GM21723 (cell line): ENCODE results near the gene BEST3.
"Not testable (repeated sequence)": the region's sequence is repeated elsewhere in the genome, so short reads cannot be mapped to it uniquely, and the experiment has no call there.

ENCODE experiments used
- ATAC-seq: cut with Tn5 transposase; IDR thresholded peaks from one replicate; pipeline ENCODE4 v1.9.1; 2021; ENCODE audit warnings: mild to moderate bottlenecking, moderate library complexity; ENCODE audit not compliant: unreplicated experiment

Gene BEST3

DNA sequence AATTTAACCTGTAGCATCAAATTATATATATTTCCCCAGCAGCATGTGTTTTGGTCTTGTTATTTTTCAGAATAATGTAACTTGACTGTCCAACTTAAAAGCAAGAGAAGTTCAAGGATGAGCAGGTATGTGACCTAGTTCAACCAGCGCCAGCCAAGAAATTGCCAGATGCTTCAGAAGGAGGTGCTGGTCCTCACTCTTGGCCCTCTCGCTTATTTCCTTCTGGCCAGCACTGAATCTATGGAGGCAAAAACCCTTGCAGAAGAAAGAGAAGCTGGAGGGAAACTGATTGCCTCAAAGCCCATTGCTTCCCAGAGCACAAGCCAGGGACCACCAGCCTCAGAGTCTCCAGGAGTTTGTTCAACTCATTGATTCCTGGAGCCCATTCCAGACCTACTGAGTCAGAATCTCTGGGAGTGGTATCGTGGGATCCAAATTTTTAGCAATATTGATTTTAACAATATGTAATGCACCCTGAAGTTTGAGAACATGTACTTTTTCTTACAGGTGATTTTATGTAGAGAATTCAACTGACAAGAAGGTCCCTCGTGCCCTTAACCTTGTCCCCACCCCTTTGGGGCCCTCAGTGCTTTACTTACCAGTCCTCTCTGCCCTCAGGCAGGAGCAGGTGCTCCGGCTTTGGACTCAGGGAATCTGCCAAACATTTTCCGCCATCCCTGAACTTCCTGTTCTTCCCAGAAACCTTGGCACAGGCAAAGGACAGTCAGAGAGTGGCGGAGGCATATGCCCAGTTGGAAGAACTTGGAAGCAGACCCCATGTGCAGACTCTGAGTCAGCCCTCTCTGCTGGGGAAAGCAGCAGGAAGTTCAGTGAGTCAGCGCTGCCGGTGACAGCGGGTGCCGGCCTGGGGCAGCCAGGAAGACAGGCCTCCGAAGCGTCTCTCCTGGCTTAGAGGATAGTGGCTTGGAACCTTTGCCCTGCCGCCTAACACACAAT is 10.4 kb downstream of the BEST3 start:
- no peak for ATAC-seq

DNA sequence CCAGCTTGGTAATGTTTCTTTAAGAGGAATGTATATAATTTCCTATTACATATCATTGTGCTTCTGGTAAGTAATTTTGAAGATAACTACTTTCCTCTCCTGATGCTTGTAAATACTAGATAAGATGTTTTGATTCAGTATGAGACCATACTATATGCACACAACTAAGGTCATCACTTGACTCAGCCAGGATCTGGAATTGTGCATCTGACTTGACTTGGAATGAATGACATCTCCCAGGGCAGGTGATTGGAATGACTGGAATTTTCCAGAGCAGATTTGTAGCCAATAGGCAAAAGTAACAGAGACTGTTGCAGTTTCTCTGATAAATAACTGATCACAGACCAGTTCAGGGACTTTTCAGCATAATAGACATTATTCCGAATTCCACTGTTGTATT is 11.1 kb downstream of the BEST3 start:
- no peak for ATAC-seq

DNA sequence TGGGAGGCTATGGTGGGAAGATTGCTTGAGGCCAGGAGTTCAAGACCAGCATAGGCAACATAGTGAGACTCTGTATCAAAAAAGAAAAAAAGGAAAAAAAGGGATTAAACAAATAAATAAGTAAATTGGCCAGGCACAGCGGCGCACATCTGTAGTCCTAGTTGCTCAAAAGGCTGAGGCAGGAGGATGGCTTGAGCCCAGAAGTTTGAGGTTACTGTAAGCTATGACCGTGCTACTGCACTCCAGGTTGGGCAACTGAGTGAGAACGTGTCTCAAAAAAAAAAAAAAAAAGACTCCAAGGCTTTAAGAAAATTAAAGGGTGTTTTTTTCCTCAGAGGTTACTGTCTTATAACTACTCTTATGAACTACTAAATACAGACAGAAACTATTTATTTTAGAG is 11.7 kb downstream of the BEST3 start:
- no peak for ATAC-seq

DNA sequence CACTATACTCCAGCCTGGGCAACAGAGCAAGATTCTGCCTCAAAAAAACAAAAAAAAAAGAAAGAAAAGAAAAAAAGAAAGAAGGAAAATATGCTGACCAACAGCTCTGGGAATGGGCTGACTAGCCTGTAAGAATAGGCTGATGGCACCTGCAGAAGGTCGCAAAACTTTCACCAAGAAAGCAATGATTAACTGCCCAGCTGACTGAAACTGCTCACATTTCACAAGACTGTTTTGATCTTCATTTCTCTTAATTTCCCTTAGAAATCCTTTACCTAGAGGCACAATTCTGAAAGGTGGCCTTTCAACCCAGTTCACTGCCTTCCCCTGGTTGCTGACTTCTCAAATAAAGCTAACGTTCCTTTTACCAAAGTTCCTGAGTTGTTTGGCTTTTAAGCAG is 12.4 kb downstream of the BEST3 start:
- ATAC-seq: no peak

DNA sequence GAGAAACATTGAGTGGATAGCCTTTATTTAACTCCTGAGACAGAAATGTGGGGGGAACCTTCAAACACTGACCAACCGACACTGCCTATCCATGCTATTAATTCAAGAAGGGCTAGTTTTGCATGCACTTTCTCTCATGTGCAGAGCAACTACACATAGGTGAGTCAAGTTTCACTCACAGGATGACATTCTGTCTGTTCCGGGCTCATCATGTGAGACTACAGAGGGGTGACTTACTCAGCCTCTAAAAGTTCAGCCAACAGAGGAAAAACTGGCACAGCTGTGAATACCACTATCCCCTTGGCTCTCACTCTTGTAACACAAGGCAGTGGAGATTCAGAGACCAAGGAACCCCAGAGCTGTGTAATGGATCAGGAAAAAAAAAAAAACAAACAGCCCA is 13.3 kb downstream of the BEST3 start:
- ATAC-seq: no peak

DNA sequence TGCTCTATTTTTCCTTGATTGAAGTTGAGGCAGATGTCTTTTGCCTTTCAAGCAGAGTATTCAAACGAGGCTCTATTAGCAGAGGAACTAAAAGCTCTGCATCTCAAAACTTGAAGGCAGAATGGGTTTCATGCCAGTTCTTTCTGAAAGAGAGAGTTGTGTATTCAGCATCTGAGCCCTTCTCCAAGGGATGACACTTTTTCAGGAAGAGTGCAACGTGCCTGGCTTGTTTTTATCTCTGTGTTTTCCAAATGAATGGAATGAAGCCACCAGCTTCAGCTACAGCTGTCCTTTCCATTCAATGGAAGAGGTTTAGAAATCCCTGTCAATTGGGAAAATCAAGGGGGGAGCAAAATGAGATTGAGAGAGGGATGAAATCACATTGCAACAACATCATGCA is 14.6 kb downstream of the BEST3 start:
- no peak for ATAC-seq

DNA sequence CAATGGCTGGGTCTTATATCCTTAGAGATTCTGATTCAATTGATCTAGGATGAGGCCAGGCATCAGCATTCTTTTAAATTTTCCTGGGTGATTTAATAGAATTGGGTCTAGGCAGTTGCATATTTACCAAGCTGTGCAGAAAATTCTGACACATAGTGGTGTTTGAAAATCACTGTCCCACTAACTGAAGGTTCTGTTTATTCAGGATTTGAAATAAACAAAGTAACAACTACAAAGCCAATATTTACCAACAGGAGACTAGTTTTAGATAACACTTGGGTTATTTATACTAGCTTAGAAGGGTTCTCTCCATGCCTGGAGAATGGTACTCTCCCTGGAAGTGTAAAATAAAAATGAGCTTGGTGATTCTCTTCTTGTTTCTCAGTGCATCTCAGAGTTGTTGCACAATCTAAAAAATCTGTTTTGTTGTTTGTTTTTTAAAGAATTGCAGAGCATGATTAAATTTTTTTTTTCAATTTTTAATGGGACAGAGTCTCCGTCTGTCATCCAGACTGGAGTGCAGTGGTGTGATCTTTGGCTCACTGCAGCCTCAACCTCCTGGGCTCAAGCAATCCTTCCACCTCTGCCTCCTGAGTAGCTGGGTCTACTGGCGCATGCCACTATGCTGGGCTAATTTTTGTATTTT is 16.9 kb downstream of the BEST3 start:
- no peak for ATAC-seq

DNA sequence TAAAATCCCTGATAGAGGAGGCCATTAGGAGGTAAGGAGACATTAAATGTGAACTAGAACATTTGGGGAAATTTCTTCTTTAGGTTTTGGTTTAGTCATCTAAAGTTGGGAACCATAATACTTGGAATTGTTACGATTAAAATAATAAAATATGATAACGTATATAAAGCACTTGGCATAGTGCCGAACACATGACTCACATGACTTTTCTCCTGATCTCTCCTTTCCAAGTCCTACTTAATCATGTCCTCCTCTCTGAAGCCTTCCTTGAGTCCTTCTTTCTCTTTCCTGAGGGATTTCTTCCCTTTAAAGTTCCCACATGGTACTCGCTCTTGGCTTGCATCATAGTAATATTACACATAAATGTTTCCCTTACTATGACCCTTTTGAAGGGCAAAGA is 20.0 kb downstream of the BEST3 start:
- ATAC-seq: no peak

DNA sequence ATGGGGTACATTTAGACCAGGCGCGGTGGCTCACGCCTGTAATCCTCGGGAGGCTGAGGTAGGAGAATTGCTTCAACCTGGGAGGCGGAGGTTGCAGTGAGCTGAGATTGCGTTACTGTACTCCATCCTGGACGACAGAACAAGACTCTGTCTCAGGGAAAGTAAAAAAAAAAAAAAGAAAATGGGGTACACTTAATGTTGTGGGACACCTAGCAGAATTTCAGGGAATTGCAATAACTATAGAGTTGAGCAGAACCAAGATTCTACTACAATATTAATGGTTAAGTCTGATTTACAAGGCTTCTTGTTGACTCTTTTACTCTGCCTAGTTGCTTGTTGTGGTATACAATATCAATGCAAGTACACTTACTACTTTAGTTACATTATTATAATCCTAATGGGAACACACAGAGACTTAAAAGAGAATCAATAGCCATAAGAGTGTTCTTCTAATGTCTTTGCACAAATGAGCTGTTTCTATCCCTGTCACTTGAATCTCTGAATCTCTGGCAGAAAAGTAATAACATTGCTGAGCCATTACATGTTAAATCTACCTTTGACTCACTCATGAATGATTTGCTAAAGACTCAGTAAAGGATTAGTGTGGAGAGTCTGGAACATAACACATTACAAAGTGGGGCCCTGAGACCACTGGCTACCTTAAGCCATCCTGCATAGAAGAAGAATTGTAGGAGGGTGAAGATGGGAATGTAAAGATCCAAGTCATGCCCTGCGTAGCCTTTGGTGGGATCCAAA is 22.7 kb downstream of the BEST3 start:
- no peak for ATAC-seq

DNA sequence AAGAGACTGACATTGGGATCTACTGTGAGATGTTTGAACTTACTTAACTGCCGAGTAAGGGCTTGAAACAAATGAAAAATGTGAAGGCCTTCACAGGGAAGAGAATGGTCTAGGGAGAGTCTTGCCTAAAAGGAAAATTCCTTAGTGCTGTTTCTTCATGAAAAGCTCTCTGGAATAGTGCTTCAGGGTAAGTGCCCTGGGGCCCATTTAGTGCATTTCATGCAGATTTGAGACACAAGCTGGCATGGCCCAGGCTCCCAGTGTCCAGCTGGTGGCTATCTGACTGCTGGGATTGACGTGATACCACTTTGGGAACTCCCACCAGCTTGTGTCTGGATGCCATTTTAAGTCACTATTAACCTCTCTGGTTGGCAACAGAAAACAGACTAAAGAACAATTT is 26.9 kb downstream of the BEST3 start:
- ATAC-seq: no peak

DNA sequence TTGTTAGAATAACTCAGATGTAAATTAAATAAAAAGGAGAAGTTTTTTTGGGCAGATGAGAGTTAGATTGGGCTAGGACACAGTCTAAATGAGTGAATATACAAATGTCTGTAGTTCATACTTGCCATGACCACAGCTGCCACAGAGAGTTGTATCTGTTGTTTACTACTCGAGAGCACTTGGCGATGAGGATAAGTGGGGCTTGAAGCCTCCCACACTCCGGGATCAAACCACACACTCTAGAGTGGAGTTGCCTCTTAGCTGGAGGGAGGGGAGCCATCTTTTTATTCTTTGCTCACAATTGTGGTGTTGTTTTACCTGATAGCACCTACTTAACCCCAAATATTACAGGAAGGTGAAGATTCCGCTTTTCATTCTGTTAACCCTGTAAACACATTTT is 27.5 kb downstream of the BEST3 start:
- no peak for ATAC-seq

DNA sequence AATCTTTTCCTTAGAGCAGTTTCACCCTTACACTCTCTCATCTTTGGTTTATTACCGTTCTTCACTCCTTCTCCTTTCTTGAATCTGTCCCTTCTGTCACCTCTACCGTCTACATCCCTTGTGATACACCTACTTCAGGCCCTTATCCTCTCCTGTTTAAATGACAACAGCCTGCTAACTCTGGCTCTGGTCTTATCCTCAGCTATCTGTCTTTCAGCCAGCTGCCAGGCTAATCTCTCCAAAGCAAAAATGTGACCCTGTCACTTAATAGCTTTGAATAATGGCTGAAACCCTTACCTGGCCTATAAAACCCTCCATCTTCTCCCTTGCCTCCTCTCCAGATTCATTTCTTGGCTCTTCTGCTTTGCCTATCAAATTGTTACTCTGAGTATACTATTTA is 32.3 kb downstream of the BEST3 start:
- no peak for ATAC-seq

DNA sequence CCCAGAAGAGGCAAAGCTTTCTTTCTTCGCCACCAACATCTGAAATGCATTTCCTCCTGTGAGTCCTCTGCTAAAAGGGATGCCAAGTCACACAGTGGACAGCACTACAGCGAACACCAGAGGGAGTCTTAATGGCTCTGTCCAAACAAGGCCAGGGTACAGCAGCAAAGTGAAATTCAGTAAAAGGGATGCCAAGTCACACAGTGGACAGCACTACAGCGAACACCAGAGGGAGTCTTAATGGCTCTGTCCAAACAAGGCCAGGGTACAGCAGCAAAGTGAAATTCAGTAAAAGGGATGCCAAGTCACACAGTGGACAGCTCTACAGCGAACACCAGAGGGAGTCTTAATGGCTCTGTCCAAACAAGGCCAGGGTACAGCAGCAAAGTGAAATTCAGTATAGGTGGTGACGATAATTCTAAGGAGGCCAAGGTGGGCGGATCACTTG is 34.1 kb downstream of the BEST3 start:
- ATAC-seq: not testable (repeated sequence)

DNA sequence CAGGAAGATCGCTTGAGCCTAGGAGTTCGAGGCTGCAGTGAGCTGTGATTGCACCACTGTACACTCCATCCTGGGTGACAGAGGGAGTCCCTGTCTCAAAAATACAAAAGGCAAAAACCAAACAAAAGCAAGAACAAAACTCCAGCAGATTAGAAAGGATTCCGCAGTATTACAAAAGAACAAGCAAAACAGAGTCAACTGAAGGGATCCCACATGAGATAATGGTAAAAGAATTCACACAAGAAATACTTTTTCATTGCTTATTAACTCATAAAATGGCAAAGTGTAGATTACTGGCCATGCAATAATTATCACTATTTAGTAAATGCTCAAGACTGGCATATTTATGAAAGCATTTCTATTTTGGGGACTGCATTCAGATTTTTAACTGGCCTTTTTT is 35.4 kb downstream of the BEST3 start:
- ATAC-seq: no peak

DNA sequence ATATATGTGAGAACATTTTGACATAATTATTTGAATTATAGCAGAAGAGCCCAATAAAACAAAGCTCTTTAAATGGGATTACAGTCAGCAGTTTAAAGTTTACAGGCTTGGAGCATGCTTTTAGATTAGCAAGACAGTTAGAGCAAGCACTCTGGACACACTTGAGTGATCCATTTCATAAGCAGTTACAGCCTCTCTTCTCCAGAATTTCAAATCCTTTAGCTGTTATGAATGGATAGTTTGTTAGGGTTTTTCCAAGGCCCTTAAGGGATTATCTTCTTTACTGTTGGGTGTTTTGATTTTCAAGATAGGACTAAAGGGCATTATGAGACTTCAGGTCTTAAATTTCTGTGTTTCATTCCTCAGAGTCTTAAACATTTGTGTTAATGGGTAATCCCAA is 36.3 kb downstream of the BEST3 start:
- no peak for ATAC-seq

DNA sequence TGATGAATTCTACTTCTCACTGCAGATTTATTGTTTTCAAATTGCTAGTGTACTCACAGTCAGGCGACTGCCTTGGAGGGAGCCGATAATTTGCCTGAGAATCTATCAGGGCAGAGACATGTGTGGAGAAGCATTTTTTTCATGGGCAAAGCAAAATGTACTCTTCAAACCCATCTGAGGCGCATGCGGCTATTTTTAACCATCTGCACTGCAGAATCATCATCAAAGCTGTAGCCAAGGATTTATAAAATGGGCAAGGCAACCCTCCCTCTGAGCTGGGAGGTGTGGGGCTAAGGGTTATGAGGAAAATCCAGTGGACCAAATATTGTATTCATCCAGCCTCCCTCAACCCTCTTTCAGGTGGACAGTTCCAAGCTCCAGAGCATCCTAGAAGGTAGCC is 37.7 kb downstream of the BEST3 start:
- ATAC-seq: no peak

DNA sequence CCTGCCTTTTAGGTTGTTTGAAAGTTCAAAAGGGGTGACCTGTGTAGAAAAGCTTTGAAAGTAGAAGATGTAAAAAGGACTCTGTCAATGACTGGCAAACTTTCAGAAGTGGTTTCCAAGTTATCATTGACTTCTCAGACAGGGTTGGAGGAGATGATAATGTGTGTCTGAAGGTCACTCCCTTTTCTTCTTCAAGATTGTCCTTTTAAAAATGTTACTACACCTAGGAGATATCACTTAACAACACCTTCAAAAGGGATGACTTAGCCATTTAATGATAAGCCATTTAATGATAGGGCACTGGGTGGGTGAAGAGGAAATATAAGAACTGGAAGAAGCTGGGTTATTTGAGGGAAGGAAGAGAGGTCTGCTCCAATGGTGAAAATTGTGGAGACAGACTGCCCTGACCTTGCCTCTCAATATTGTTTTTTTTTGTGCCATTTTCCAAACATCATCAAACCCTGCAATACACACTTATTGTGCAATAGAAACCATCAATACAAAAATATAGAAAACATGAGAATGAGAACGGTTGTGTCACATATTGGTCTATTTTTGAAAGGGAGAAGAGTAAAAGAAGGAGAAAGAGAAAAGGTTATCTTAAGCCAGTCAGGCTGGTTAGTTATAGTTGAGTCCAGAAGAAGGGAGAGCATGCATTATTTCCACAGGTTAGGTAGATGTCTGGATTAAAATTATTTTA is 38.8 kb downstream of the BEST3 start:
- no peak for ATAC-seq

DNA sequence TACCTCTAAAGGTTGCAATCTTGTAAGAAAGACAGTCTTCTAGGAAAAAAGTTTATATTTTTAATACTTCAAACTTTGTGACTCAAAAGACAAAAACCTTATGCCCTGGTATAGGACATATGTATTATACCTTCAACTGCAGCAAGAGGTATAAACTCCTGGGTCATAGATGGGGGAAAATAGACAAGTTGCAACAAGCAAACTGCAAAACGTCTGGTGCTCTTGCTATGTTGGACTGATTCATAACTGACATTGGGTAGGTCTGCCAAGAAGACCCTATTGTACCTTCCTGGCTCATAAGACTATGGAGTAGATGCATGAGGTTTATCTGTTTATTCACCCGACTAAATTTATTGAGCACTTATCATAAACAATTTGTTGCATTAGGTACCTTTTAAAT is 40.9 kb downstream of the BEST3 start:
- no peak for ATAC-seq

DNA sequence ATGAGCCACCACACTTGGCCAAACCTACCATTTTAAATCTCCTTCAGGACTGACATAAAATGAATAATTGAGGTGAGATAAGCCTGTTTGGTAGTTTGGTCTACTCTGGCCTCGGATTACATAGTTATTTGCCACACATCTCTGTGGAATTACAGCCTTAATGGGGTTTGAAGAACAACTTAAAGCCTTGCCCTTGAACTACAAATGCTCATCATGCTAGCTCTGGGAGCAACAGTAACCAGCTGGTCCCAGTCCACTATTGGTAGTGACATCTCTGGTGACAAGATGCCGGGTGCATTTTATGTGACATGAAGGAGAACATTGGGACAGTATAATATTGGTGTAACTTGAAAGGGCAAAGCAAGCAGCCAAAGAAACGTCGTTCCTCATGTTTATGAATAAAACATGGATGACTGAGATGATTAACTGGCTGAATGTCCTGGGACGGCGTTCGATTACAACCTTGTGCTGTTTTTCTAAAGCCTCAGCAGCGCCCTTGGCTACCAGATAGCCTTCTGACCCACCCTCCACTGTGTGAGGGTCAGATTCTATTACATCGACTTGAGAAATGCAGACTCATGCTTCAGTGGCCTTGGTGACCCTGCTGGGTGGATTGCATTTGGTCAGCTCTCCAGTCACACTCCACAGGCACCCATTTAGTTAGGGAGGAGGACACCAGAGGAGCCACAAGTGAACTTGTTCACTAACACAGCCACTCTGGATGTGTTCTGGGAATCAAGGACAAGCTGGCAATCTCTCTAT is 41.5 kb downstream of the BEST3 start:
- ATAC-seq: no peak

DNA sequence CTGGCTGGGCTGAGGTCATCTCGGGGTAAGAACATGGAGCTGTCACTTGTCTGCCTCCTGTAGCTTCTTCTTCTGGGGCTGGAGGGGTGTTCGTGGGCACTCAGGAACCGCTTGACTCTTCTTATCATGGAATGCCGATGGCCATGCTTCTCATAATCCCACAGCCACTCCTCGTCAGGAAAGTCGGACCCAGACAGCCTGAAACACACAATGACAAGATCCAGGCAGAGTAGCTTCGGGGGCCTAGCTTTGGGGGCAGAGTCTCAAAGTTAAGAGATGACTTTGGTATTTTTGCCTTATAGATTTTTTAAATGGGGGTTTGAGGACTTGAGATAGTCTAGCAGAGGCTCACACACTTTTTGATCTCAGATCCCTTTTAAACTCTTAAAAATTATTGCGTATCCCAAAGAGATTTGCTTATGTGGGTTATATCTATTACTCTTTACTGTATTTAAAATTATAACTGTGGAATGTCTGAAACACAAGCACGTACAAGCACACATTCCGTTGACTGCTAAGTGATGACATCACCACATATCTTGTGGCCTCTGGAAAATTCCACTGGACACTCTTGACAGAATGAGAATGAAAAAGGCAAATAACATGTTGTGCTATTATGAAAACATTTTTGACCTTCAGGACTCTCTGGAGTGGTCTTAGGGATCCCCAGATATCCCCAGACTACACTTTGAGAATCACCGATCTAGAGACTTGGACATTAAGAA is 43.3 kb downstream of the BEST3 start:
- no peak for ATAC-seq
